Stimulated activated CD8-positive, alpha-beta memory T cell treated with anti-CD3 and anti-CD28 coated beads, Interleukin-4, amount 100 ng/mL, for 1 hour (primary cell): Measurements from ENCODE around the gene JARID2.

Source experiments
- DNase-seq, 2 donors: peaks; one replicate each; pipeline ENCODE4 v3.0.0-alpha.2; 2020; ENCODE audit warnings: low read depth in 2 of 2, low spot score in 1 of 2

JARID2 gene

DNA sequence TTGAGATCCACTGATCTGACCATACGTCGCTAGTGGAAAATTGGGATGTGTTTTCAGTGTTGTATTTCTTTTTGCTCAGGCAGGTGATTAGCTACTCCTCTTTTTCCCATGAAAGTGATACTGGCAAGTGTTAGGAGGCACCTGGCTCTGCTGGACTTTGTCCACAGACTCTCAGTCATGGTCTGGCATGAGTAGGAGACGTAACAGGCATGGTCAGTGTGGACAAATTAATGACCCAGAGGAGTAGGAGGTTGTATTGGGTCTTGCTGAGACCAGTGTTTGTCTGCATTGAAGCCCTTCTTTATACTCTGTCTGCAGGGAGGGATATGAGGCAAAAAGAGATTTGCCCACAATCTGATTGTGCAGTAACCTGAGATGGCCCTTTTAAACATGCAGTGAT, 238.3 kb downstream of the JARID2 start:
- no peak for DNase-seq

DNA sequence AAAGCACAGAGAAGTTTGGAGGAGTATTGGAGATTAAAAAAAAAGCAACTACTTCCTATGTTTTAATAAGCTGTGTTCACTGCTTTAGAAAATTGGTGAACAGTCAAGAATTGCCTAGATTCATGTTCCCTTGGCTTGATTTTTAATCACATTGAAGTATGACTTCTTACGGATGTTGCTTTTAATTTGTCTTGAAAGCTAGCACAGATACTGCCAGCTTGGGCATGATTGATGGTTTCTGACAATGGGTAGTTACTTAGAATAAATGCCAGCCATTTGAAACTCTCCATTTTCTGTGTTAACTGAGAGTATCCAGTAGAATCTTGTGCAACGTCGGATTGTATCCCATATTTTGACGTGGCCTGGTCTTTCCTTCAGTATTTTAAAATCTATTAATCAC, 239.0 kb downstream of the JARID2 start:
- no peak for DNase-seq

DNA sequence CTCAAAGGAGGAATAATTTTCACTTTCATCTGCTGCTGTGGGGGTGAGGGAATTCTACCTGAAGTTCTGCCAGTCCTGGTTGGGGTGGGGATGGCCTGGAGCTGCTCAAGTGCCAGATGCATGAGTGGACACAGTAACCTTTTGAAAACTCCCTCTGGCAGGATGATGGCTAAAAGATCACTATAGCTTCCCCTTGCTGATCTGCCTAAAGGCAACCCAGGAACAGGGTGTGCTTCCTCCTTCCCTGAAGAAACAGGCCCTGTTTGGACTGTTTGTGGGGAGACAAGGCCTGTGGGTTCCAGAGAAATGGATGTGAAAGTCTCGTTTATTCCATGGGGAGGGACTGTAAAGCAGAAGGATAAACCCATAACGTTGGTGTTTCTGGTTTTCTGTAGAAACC, 240.1 kb downstream of the JARID2 start:
- DNase-seq = no peak

DNA sequence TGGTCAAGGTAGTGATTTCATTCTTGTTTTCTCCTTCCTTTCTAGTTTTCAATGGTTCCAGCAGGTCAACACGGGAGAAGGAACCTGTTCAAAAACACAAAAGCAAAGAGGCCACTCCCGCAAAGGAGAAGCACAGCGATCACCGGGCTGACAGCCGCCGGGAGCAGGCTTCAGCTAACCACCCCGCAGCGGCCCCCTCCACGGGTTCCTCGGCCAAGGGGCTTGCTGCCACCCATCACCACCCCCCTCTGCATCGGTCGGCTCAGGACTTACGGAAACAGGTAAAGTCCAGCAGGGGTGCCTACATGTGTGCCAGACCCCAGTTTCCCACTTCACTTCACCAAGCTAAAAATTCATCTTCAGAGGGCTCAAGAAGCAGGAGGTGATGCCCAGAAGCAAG, 241.4 kb downstream of the JARID2 start:
- DNase-seq = no peak

DNA sequence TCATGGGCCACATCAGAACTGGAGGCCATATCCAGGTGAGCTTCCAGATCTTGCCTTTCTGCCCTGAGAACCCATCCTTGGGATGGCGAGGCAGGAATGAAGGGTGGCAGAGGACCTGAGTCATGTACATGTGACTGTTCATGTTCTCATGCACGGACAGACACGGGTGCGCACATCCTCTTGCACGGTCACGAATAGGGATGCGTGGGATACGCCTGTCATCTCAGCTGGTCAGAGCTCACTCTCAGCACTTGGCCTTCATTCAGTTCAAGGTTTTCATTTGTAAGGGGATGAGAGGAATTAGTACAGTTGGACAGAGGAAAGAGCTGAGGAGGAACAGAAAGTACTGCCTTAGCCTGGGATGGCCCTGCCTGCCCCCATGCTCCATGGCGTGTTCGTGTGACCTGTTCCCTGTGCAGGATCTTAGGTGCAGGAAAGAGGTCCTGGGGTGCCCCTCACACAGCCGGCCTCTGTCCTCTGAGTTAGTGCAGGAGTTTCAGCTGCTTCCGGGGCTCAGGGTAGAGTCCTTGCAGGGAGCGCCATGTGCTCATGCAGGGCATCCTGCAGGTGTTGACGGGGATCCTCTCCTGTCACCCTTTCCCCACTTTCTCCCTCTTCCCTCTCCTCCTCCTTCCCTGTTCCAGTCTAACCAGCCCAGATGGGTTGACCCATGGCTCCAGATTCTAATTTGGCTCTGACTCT, 243.5 kb downstream of the JARID2 start:
- no peak for DNase-seq

DNA sequence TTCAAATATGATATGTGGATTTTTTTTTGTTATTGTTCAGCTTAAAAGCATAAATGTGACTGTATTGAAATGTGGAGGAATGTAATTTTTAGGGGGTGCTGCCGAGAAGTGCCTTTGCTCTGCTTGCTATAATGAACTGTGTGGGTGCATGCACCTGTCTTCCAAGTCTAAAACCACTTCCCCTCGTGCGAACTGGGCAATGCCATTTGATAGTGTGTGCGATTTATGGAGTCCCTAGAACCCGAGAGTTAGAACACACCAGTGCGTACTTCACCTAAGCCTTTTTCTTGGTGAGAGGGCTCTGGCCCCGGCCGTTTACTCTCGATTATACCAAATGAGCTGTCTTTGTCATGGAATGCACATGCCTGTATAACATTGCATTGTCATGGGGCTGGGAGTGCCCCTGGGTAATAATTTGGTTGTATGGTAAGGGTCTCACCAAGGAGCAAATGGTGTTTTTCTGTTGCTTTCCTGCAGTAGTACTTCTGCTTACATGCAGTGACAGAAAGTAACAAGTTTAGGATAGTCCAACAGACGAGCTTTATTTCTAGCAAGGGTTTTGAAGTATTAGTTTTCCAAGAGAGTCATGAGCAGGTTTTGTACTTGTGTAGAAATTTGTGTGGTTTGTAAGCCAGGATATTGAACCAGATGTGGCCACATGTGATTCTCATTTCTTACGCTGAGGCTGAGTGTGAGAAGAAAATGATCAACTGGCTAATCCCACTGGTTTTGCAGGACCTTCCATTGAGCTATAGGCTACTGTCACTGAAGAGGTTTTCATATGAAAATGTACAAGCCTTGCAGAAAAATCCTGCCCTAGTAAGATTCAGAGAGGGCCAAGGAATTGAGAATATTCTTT, 244.6 kb downstream of the JARID2 start:
- DNase-seq = no peak

DNA sequence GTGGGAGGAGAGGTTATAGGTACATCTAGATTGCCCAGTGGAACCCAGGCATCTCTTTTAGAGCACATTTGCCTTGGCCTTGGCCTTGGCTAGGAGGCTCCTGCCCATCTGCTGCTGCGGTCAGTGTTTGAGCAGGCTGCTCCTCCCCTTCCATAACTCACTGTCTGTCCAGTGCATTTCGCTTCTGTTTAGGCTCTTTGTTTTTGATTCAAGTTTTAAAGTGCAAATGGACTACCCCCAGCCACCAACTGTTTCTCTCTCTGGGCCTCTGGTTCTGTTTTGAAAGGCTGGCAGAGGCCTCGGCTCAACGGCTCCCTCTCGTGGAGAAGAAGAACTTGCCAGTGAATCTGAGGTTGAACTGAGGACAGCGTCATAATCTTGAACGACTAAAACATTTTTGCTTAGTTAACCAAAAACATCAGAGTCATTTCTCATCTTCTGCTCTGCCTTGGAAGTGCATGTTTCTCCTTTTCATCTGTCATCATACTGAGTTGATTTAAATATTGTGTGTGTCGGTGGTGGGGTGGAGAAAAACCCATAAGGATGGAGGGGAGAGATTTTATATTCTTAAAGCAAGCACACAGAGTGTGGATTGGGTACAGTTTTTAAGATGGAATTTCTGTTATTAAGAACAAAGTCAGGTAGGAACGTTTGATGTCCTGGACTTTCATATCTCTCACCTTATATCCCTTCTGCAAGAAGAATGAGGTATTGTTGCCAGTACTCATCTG, 245.6 kb downstream of the JARID2 start:
- peak; percentile 20 to 38 for DNase-seq

DNA sequence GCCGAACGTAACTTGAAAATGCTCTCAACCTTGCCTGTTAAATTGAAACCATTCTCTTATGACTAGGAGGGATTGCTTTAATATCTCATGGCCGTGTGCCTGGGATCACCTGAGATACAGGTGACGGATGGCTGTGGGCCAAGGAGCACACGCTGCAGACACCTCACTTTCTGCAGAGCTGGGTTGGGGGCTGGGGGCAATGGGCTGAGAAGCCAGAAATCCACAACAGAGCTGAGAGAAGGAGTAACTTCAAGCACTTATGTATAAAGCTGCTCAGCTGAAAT, 246.1 kb downstream of the JARID2 start:
- DNase-seq = no peak

DNA sequence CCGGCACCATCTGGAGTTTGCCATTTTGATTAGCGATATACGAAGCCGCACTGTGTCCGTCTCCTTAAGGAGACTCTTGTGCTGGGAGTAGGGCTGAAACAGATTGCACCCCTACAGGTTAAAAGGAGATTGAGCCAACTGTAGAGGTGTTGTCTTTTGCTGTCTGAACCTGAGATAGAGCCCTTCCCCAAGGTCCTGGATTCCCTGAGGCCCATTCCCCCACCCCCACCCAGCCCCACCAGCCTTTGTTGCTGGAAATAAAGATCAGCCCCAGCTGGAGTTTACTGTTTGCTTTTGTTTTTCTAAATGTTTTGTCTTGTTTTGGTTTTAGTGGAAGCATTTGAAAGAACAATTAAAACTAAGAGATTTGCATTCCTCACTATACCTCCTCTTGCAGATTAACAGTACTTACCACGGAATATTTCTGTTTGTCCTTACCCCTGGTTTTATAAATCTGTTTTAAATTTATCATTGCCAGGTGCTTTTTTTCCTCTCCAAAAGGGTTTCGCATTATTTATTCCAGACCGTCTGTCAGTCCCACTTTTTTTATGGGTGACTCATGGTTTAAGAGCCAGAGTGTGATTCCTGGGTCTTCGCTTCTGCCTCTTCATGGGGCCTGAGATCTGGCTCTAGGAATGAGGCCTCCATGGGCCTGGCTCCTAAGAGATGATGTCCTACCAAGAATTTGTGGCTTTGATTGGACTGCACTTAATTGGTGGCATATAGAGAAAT, 247.7 kb downstream of the JARID2 start:
- DNase-seq = no peak

DNA sequence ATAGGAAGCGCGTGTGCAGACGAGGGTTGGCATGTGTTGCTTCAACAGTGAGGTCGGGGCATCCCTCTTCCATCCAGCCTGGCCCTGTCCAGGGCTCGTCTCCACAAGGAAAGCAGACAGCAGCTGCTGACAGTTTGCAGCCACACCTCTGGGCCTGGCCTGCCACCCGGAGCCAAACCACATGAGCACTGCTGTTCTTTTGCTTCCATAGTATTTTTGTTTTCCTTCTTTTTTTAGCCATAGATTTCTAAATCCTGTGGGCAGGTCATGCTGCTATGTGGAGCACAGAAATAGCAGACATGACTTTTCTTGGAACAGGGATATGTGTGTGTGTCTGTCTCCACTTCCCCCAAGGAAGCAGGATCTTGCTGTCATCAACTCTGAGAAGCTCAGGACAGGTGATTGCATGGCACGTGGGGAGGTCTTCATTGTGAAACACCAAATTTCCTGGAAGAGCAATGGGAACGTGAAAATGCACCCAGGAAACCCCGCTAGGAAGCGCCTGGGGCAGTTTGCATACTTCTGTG, 249.6 kb downstream of the JARID2 start:
- DNase-seq = no peak

DNA sequence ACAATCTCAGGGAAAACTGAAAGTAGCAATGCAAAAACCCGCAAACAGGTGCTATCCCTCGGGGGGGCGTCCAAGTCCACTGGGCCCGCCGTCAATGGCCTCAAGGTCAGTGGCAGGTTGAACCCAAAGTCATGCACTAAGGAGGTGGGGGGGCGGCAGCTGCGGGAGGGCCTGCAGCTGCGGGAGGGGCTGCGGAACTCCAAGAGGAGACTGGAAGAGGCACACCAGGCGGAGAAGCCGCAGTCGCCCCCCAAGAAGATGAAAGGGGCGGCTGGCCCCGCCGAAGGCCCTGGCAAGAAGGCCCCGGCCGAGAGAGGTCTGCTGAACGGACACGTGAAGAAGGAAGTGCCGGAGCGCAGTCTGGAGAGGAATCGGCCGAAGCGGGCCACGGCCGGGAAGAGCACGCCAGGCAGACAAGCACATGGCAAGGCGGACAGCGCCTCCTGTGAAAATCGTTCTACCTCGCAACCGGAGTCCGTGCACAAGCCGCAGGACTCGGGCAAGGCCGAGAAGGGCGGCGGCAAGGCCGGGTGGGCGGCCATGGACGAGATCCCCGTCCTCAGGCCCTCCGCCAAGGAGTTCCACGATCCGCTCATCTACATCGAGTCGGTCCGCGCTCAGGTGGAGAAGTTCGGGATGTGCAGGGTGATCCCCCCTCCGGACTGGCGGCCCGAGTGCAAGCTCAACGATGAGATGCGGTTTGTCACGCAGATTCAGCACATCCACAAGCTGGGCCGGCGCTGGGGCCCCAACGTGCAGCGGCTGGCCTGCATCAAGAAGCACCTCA, 250.7 kb downstream of the JARID2 start:
- no peak for DNase-seq

DNA sequence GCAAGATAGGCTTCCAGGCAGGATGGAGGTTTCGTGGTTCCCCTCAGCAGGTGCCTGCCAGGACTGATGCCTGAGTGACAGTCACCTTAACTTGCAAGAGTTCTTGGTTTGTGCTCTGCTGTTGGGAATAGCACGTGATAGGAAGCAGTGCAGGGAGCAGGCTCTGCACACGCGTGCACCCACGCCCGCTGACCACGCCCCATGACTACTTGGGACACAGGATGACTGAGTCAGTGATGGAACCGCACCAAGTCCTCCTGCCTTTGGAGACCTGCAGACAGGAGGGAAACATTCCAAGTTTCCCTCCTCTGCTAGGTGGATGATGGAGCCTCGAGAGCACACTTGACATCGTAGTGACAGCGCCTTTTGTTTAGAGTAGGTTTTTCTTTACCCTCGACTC, 252.8 kb downstream of the JARID2 start:
- no peak for DNase-seq

DNA sequence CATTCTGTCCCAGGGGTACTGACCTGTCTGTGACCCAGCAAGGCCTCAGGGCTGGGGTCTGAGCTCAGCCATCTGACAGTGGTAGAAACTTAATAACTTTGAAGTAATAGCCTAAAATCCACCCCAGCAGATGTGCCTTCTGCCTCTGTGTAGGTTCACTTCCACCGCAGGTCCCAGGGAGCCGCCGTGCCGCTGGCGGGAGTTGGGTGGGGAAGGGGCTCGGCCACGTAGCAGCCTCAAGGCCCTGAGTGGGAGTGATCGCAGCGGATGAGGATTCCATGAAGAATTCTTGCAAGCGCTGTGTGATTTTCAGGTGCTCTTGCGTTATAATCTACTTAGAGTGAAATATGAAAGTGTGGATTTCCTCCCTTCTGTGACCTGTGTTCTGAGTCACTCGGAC, 253.3 kb downstream of the JARID2 start:
- no peak for DNase-seq

DNA sequence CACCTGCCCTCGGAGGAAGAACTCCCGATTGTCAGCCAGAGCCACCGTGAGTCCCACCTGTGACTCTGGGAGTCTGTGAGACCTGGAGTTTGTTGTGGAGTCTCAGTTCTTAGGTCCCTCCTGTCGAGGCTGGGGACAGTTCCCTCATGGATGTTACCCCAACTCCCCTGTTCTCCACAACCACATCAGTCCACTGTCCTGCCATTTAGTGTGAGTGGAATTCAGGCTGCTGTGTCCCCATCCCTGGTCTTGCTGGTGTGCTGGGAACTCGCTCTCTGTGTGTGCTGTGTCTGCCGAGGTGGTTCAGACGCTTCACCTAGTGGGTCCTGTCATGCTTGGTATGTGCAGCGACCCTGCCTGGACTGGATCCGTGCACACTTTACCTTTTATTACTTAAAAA, 253.7 kb downstream of the JARID2 start:
- DNase-seq = no peak

DNA sequence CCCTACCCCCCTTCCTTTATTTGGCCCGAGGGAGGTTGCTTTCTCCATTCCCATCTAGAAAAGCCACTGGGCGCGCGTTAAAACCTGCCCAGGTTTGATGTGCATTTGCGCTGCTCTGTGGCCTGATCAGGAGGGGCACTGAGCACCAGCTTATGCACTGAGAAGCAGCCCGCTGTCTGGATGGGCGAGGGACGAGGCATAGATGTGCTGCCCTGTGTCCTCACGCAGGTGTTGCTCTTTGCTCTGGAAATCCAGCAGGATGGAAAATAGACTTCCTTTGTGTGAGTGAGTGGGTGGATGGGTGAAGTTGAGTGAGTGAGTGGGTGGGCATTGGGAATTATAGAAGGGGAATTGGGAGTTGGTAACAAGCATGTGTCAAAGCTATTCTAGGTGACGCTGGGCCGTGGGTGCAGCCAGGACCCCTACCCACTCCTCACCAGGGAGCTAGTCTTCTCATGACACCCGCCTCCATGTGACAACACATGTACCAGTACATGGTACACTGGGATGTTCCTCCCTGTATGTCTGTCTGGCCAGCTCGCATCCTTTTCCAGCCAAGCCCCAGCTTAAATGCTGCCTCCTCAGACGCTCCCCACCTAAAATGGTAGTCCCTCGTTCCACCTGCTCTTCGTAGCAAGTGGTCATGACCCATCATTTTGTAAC, 254.3 kb downstream of the JARID2 start:
- DNase-seq = no peak

DNA sequence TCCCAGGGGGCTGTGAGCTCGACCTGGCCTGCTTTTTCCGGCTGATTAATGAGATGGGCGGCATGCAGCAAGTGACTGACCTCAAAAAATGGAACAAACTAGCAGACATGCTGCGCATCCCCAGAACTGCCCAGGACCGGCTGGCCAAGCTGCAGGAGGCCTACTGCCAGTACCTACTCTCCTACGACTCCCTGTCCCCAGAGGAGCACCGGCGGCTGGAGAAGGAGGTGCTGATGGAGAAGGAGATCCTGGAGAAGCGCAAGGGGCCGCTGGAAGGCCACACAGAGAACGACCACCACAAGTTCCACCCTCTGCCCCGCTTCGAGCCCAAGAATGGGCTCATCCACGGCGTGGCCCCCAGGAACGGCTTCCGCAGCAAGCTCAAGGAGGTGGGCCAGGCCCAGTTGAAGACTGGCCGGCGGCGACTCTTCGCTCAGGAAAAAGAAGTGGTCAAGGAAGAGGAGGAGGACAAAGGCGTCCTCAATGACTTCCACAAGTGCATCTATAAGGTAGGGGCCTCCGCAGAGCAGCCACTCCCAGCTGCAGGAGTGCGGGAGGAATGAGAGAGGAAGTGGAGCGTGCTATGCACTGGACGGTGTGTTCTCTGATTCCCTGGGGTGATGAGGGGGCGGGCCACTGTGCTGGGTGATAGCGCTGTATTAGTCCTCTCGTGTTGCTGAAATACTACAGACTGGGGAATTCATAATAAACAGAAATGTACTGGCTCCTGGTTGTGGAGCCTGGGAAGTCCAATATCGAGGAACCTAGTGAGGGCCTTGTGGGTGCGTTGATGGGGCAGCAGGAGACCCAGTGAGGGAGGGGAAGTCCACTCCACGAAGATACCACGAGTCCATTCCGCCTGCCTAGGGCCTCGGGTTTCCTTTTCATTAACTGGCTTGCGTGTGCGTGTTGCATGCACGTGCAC, 255.3 kb downstream of the JARID2 start:
- no peak for DNase-seq

DNA sequence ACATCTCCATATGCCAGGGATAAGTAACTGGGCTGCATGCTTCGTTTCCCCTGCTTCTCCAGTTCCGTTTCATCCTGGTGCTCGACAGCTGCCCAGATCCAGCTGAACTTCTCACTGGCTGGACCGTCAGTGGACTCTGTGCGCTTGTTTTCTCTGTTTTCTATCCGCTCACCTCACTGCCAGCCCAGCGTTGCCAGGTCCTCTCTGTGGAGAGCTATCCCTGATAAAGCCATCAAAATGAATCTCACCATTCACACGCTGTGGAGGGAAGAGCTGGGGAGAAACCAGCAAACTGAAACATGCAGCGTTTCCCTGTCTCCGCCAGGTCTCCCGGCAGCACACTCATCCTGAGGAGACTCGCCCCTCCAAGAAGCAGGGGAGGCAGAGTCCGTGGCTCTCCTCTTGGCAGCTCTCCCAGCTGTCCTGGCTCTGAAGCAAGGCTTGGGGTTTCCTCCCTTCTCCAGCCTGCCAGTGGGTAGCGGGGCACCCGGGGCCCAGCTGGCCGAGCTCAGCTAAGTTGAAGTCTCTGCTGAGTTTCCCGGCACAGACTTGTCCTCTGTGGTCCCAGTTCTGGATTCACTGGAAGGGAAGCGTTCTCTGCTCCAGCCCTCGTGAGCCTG, 256.1 kb downstream of the JARID2 start:
- no peak for DNase-seq
